Tibial nerve (tissue), 4 donors: Measurements from ENCODE around the gene MARCHF10.

Experiments
- CTCF ChIP-seq, 5 experiments: fragments of 200-600 bp in 3 of 5; fragments of 450-650 bp in 2 of 5; sonication (generic) in 3 of 5; IDR thresholded peaks; one replicate each; pipeline ENCODE4 v1.5.1; 2016 to 2019; ENCODE audit warnings: antibody characterized with exemption in 5 of 5, mild to moderate bottlenecking in 3 of 5, moderate library complexity in 2 of 5
- EP300 ChIP-seq, 2 donors: sonication (generic); formaldehyde crosslinking; IDR thresholded peaks; one replicate each; pipeline ENCODE4 v1.6.1; 2017; ENCODE audit warnings: antibody characterized with exemption in 2 of 2, mild to moderate bottlenecking in 1 of 2
- POLR2A ChIP-seq, 2 donors: fragments of 450-650 bp; IDR thresholded peaks; one replicate each; pipeline ENCODE4 v1.6.1; 2017; ENCODE audit warnings: antibody characterized with exemption in 2 of 2, mild to moderate bottlenecking in 2 of 2, moderate library complexity in 2 of 2

GRCh38 chr17:62763891-62764600 is 44.1 kb downstream of the MARCHF10 start:
- TF ChIP-seq EP300 (IDR thresholded peaks at IDR 0.05): no peak
- TF ChIP-seq CTCF (IDR thresholded peaks at IDR 0.05): no peak
- TF ChIP-seq POLR2A (IDR thresholded peaks at IDR 0.05): no peak
